ENCODE measurements around the gene PWWP2B.

PWWP2B gene

DNA sequence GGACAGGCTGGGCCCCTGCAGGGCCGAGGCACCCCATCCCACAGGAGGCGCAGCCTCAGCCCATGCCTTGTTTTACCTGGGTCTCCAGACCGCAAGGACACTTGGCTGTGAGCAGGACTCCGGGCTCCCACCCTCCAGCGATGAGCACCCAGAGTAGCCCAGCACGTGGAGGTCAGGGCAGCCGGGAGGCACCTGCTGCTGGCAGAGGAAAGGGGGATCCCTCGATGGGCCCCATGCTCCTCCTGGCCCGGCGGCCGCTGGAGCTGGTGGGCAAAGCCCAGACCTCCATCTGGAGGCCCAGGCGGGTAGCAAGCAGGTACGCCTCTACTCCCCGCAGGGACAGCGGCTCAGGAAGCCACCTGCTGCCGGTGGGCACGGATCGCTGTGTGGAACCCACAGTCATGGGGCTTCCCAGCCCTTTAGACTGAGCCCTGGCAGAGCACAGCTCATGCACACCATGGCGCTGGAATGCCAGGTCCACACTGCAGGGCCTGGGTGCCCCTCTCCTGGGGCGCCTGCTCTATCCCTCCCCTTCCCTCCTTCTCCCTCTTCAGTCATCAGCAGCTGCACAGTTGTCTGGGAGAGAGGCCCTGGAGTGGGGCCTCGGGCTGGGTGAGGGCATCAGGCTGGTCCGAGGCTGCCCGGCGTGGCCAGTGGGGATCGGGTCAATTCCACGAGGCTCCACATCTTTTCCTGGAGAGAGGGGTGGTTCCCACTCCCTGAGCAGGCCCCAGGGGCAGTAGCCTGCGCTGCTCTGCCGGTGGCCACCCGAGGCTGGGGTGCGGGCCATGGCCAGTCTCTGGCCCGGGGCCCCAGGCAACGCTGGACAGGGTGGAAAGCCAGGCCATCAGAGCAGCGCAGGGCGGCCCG lies 65.7 kb downstream of the PWWP2B start:
- no peak for DNase-seq

DNA sequence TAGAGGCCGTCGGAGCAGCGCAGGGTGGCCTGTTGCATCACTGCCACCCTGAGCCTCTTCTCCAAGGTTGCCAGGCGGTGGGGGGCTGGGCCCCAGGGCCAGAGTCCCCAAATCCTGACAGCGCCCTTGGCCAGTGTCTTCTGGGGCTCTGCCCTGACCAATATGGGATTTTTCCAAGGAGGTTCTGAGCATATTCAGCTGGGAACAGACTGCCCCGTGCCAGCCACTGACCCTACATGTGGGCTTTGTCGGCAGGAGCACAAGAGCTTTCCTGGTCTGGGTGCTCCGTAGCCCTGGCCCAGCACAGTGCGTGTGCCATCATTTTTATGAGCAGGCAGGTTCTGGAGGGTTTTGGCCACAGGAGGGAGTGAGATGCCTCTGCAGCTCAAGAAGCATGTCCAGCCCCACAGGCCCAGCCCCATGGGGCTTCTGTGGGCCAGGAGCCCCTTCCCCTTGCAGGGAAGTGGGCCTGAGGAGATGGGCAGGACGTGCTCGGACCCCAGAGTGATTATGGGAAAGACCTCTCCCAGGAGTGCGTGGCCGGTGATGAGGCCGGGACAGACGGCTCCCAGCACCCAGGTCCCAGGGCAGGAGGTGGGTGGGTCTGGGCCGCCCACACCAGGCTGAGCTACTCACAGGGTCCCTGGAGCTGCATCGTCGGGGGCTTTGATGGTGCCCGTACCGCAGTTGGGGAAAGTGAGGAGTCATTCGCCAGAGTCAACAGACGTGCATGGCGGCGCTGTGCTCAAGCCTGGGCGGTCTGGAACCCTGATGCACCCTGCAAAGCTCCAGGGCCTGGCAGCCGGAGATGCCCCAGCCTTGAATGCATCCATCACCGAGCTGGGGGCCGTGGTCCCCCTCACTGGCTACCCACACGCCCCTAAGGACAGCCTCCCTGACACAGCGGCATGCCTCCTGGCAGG lies 66.6 kb downstream of the PWWP2B start:
- DNase-seq: no peak

DNA sequence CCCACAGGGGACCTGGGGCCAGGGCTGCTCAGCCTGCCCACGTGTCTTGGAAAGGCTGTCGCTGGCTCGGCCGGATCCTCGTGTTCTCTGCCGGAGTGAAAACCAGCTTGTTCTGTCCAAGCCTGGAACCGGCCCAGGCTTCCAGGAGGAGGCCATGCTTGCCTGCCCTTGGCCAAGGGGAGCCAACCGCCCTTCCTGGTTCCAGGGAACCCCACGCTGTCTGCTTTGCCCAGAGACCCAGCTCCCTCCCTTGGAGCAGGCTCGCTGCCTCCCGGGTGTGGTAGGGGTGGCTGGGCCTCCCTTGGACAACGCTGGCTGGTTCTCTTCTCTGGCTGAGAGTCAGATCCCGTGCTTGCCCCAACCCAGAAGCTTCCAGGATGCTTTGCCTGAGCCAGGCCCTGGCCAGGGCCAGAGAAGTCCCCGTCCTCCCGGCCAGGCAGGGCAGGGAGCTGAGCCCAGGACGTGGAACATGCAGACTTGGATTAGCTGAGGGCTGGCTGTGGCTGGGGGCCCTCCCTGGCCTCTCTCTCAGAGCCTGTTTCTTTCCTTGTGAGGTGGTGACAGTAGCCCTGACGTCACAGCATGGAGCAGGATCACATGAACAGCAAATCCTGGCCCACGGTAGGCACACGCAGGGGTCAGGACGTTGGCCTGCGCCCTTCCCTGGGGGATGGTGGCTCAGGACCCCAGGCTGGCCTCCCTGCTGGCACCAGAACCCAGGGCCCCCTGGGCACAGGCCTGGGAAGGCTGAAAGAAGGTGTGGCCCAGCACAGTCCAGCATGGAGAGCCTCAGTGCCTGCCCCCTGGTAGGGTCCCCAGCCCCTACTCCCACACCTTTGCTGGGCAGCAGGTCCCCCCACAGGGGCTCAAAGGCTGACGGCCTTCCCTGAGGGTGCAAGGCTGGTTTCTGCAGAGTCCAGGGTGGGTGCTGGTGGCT lies 67.5 kb downstream of the PWWP2B start:
- DNase-seq: no peak

DNA sequence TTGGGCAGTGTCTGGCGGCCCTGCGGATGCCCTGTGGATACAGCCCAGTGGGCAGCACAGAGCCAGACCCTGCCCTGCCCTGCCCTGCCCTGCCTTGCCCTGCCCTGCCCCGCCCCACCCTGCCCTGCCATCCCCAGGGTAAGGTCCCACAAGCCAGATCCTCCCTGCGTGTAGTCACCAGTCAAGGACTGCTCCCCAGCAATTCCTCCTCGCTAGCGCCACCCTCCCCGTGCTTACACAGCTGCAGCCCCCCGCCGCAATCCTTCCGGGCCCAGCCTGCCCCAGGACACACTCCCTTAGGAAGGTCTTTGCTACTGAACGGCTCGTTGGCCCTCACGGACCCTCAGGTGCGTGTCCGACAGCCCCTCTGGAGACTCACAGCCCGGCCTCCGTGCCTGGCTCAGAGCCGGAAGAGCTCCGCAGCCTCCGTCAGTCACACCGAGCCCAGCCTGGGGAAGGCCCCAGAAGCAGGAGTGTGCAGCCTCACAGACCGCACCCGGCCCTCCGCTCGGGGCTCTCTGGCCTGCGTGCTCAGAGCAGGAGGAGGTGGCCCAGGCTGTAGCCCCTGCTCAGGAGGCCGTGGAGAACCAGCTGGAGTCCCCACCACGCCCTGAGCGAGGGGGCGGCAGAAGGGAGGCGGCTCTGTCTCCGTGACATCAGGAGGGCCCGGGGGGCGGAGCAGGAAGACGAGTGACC lies 68.3 kb downstream of the PWWP2B start:
- DNase-seq: no peak

DNA sequence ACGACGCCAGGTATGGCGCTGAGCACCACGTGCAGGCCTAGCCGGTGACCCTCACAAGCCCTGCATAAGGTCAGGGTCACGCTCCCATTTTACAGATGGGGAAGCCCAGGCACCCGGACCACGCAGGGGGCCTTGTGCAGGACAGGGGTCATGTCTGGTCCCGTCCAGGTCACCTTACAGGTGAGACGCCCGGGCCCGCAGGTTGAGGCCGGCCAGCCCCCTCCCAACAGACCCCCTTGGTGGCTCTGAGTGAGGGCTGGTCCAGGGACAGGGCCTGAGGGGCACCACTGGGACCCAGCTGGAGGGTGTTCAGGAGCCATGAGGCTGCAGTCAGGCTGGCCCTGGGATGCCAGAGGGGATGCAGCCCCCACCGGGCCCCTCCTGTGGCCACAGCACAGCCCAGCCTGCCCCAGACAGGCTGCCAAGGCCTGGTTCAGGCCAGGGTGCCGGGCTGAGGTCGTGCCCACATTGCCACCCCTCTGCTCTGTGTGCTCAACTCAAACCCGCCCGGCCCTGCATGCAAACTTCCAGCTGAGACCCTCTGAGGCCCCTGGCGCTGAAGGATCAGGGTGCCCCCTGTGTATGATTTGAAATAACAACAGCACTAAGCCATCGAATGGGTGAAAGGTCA lies 69.0 kb downstream of the PWWP2B start:
- no peak for DNase-seq

DNA sequence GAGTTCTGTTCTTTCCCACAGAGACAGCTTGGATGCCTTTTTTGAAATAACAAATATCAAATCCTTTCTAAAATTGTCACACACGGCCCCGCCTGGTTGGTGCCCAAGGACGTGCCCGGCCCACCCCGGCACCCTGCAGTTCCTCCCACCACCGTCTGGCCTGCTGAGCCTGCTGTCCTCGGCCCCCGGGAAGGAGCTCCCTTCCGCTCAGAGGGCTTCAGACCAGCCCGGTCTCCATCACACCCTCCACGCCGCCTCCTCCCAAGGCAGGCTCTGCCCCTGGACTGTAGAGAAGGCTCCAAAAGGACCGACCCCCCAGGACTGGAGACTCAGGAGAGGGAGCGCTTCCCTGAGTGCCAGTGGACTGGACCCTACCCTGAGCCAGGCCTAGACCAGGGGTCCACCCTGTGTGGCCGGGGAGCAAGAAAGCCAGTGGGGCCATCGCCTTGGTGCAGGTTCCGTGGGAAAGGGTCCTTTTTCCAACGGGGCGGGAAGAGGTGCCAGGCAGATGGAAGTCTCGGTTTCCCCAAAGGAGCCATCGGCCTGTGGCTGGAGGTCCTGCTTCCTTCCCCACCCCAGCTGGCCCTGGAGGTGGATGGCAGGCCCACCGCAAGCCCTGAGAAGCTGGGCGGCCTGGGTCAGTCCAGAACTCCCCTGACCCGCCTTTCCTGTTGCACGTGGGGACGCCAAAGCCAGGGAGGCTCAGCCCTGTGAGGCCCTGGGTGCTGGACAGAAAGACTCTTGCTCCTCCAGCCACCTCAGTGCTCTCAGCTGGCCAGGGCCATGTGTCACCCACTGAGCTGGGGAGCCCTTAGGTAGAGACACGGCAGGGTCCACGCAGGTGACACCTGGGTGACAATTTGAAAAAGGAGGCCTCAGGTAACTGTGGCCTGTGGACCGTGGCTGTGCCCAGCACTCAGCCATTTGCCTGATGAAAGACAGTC lies 69.8 kb downstream of the PWWP2B start:
- no peak for DNase-seq

All from CD4-positive, alpha-beta T cell treated with Interleukin-17A for 4 hours (primary cell).